ENCODE data around the gene KIRREL3.

- TF ChIP-seq, protein P1, sequence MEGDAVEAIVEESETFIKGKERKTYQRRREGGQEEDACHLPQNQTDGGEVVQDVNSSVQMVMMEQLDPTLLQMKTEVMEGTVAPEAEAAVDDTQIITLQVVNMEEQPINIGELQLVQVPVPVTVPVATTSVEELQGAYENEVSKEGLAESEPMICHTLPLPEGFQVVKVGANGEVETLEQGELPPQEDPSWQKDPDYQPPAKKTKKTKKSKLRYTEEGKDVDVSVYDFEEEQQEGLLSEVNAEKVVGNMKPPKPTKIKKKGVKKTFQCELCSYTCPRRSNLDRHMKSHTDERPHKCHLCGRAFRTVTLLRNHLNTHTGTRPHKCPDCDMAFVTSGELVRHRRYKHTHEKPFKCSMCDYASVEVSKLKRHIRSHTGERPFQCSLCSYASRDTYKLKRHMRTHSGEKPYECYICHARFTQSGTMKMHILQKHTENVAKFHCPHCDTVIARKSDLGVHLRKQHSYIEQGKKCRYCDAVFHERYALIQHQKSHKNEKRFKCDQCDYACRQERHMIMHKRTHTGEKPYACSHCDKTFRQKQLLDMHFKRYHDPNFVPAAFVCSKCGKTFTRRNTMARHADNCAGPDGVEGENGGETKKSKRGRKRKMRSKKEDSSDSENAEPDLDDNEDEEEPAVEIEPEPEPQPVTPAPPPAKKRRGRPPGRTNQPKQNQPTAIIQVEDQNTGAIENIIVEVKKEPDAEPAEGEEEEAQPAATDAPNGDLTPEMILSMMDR (IDR thresholded peaks at IDR 0.05; ENCODE audit: low read depth, low read length) = no peak
- TF ChIP-seq EZH2phosphoT487 (IDR thresholded peaks at IDR 0.05; ENCODE audit: low read depth) = no peak
These were observed 422.5 kb downstream of the KIRREL3 start for GRCh38 chr11:126578021-126578420.
